GM19468 (cell line): ENCODE measurements around the gene RHOA.
"Not testable (repeated sequence)": the region's sequence is repeated elsewhere in the genome, so short reads cannot be mapped to it uniquely, and the experiment has no call there.

Experiments used
- ATAC-seq: cut with Tn5 transposase; IDR thresholded peaks from one replicate; pipeline ENCODE4 v1.9.1; 2021; ENCODE audit warnings: mild to moderate bottlenecking, moderate library complexity, moderate number of reproducible peaks; ENCODE audit not compliant: unreplicated experiment; ENCODE audit errors: extremely low read depth

The RHOA gene

GRCh38 chr3:49377483-49377882 is 34.3 kb downstream of the RHOA start:
- ATAC-seq: no peak

- no peak for ATAC-seq
Measured at GRCh38 chr3:49371946-49372345, 39.8 kb downstream of the RHOA start.

GRCh38 chr3:49370585-49371290 is 41.0 kb downstream of the RHOA start:
- no peak for ATAC-seq

GRCh38 chr3:49362561-49362960 is 49.2 kb downstream of the RHOA start:
- ATAC-seq: no peak

- no peak for ATAC-seq
Measured at GRCh38 chr3:49359623-49360022, 52.2 kb downstream of the RHOA start.

GRCh38 chr3:49358884-49359225 is 52.9 kb downstream of the RHOA start:
- no peak for ATAC-seq

DNA sequence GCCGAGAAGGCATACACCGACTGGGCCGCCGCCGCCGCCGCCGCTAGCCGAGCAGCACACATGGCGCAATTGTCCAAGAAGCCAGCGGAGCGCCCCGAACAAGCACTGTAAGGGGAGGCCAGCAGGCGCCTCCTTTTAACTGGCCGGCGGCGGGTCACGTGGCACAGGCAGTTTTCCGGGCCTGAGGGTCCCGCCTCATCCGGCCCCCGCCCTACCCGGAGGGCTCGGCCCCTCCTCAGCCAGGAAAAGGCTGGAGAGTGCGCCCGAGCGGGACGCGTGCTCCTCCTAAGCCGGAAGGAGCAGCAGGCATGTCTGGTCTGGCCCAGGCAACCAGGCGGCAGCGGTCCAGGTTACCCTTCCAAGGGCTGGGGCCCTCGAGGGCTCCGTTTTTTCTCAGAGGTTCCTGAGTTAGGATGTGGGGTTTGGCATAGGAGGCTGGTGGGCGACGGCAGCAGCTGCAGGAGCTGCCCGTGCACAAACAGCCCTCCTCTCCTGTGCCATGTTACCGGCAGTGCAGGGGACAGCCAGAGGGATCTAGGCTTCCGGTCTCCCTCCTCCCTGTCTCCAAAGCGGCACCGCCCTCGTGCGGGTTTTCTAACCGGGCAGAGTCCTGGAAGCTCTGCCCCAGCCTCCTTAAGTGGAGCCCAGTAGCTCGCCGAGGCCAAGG is 53.4 kb downstream of the RHOA start, which contains the start of gene GPX1:
GPX1 (minus strand) TSS at position 137 of the 667 bp plus-strand sequence; CDS start at position 62, 75 bp downstream.
- peak; percentile 44 for ATAC-seq

DNA sequence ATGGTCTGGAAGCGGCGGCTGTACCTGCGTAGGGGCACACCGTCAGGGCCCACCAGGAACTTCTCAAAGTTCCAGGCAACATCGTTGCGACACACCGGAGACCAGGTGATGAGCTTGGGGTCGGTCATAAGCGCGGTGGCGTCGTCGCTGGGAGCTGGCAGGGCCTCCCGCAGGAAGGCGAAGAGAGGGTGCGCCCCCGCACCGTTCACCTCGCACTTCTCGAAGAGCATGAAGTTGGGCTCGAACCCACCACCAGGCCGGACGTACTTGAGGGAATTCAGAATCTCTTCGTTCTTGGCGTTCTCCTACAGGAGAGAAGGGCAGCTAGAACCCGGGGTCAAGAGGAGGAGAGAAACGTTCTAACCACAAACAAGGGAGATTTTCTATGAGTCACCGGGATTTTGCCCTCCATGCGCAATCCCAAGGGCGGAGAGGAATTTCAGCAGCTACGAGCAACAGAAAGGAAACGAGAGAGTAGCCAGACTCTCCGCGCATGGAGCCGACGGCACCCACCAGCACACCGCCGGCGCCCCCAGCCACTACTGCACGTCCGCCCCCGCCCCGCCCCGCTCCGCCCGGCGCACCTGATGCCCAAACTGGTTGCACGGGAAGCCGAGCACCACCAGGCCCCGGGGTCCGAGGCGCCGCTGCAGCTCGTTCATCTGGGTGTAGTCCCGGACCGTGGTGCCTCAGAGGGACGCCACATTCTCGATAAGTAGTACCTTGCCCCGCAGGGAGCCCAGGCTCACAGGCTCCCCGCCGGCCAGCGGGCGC is 54.1 kb downstream of the RHOA start:
- not testable (repeated sequence) for ATAC-seq

DNA sequence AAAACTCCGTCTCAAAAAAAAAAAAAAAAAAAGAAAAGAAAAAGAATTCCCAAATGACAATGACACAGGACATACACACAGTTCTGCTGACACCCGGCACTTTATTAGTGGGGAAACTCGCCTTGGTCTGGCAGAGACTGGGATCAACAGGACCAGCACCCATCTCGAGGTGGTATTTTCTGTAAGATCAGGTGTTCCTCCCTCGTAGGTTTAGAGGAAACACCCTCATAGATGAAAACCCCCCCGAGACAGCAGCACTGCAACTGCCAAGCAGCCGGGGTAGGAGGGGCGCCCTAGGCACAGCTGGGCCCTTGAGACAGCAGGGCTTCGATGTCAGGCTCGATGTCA is 54.7 kb downstream of the RHOA start:
- not testable (repeated sequence) for ATAC-seq

DNA sequence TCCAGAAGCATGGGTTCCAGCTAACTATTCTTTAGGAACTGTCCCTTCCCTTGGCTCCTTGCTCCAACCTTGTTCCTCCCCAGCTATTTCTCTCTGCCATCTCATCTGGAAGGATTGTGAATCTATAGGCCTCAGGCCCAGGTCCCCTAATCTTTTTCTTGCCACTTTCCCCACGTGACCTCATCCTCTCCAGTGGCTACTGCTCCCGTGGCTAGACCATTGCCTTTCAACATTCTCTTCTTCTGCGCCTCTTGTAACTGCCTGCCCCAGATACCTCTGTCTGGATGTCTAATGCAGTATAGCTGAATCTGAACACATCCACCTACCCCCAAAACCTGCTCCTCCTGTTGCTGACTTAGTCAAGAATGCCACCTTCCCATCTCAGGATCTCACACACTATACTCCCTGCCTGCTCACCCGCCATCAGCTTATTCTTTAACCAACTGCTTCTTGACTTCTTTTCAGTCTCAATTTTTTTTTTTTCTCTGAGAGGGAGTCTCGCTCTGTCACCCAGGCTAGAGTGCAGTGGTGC is 58.8 kb downstream of the RHOA start:
- ATAC-seq: no peak

DNA sequence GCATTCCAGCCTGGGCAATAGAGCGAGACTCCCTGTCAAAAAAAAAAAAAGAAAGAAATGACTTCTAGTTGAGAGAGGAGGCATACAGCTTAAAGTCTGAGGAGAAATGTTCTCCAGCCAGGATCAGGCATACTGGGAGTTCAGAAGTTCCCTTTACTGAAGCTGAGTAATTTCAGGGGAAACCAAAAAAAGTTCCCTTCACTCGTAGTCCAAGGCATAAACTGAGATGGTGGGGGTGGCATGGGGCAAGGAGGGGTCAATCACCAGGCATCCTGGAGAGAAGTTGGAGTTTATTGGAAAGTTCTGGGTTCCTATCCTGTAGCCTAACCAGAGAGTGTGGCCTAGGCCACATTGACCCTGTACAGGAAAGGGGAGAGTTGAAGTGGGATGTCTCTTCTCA is 59.5 kb downstream of the RHOA start:
- ATAC-seq: no peak

DNA sequence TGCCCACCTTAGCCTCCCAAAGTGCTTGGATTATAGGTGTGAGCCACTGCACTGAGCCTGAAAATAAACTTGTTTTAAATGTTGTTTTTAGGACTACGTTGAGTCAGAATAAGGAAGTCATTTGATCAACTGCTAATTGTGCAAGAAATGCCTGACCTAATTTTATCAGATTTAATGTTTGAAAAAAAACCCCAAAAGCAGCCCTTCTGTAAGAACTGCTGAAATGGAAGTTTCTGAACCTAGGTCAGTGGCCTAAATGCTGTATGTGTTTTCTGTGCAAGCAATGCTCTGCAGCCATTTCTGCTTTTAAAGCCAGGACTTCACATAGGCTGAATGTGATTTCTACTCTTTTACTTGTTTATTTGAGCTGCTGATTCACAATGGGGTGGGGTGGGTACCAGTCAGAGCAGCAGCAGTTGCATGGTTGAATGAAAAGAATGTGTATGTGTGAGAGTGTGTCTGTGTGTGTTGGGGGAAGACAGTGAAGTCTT is 60.2 kb downstream of the RHOA start:
- ATAC-seq: no peak

DNA sequence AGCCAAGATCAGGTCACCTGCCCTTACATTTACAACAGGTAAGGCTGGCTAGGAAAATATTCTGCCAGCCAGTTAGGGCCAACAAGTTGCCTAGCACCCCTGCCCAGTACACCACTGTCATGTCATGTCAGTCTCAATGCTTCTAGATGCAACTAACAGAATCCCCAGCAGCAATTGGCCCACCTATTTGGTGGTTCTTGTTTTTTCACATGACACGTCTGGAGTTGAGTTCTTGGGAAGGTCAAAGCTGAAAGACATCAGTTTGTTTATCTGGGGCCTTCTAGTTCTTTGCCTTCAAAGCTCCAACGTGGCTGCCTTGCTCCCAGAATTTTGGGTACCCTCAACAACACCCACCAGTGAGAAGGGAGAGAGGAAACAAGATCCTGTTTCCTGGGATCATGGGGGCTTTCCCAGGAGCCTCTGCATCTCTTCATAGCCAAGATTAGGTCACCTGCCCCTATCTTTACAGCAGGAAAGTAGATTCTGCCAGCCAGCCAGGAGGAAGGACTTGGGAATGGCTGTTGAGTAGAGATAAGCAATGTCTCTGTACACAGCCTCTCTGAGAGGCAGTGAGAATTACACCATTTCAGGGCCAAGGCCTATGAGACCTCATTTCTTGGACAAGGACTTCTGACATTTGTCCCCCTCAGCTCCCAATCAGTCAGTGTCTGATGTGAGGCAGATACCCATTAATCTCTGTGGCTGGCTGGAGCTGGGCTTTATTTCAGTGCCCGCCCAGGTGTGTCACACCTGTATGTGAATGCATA is 62.2 kb downstream of the RHOA start:
- ATAC-seq: no peak

DNA sequence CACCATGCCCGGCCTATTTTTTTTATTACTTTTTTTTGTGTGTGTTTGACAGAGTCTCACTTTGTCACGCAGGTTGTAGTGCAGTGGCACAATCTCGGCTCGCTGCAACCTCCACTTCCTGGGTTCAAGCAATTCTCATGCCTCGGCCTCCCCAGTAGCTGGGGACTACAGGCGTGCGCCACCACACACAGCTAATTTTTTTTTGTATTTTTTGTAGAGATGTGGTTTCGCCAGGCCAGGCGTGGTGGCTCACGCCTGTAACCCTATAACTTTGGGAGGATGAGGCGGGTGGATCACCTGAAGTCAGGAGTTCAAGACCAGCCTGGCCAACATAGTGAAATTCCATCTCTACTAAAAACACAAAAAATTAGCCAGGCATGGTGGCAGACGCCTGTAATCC is 63.4 kb downstream of the RHOA start:
- ATAC-seq: not testable (repeated sequence)

- no peak for ATAC-seq
Measured at GRCh38 chr3:49346797-49347251, 65.0 kb downstream of the RHOA start.

DNA sequence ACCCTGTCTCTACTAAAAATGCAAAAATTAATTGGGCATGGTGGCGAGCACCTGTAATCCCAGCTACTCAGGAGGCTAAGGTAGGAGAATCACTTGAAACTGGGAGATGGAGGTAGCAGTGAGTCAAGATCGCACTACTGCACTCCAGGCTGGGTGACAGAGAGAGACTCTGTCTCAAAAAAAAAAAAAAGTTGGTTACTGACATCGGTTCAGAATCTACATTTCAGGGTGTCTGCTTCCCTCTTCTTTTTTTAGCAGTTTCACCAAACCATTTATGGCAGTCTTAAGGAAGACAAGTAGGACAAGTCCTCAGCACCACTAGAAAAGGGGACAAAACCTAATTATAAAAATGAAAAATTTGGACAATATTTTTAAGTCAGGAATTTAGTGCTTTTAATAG is 68.6 kb downstream of the RHOA start:
- ATAC-seq: no peak

GRCh38 chr3:49341996-49342395 is 69.8 kb downstream of the RHOA start:
- no peak for ATAC-seq

DNA sequence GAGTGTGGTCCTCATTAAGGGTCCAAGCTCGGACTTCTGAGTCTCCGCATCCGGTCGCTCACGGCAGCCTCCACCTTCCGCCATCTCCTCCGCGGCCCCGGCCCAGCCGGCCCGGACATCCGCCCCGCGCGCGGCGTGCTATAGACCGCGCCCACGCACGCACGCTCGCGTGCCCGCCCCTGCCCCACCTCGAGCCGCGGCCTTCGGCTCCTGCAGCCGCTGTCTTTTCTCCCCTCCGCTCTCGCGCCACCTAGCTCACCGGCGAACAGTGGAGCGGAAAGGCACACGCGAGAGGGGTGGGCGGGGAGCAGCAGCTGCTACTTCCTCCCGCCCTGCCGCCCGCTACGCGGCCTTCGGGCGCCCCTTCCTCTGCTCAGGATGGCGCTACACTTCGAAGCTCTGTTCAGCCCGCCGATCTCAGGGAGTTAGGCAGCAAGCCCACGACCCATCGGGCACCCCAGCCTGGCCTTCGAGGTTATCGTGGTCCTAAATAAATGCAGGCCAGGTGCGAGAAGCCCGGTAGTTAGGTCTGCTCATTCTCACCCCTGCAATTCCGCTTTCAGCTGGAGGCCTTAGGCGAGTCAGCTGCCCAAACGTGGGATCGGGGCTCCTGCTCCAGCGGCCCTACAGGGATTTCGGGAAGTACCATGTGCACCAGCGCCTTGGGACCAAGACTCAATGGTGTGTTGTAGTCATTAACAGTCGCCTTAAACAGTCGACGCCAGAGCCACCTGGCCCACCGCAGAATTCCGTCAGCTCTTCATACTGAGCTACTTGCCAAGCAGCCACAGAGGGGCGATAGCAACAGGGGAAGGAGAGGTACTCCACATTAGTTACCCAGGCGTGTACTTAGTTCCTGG is 71.6 kb downstream of the RHOA start, which contains the start of gene USP4:
USP4 (minus strand) TSS at position 113 of the 860 bp plus-strand sequence; CDS start at position 84, 29 bp downstream.
- peak; percentile 80 for ATAC-seq

- no peak for ATAC-seq
Measured at GRCh38 chr3:49339581-49339940, 72.2 kb downstream of the RHOA start.
